WTC11 (cell line): ENCODE data around the gene SLC13A3. TPM values are rescaled to one million over a fixed set of nuclear protein-coding genes. Genes with fewer than 3 reads are reported as not detected.

Source experiments
- ATAC-seq: fragments of 200-7000 bp; cut with Tn5 transposase; 2 replicates; pipeline ENCODE4 v1.10.0; 2021; ENCODE audit warnings: mild to moderate bottlenecking, moderate library complexity
- CTCF ChIA-PET: fragments of 300-600 bp; sonication (Branson Sonifier 250); formaldehyde crosslinking; loops from one replicate; lab custom pipeline; 2021; ENCODE audit warnings: antibody characterized with exemption; lab: Charles Lee
- POLR2A ChIA-PET: fragments of 350-600 bp; sonication (Branson Sonifier 250); formaldehyde crosslinking; loops from one replicate; lab custom pipeline; 2021; ENCODE audit warnings: antibody characterized with exemption; lab: Charles Lee
- DNase-seq: peaks from one replicate; pipeline ENCODE4 v3.0.0; 2021; ENCODE audit warnings: low spot score
- H3K27ac Mint-ChIP-seq: 2 replicates; pipeline ENCODE4 v1.8.0; 2021; ENCODE audit warnings: mixed read lengths
- H3K27me3 Mint-ChIP-seq: 2 replicates; pipeline ENCODE4 v1.8.0; 2021; ENCODE audit warnings: low read depth, mild to moderate bottlenecking, moderate library complexity, mixed read lengths
- H3K36me3 Mint-ChIP-seq: 2 replicates; pipeline ENCODE4 v1.8.0; 2021; ENCODE audit warnings: mixed read lengths
- H3K4me1 Mint-ChIP-seq: 2 replicates; pipeline ENCODE4 v1.8.0; 2022; ENCODE audit warnings: mixed read lengths
- H3K4me3 Mint-ChIP-seq: 2 replicates; pipeline ENCODE4 v1.8.0; 2021; ENCODE audit warnings: mild to moderate bottlenecking, moderate library complexity, mixed read lengths
- H3K9me3 Mint-ChIP-seq: 2 replicates; pipeline ENCODE4 v1.8.0; 2021; ENCODE audit warnings: mixed read lengths
- ATF1 ChIP-seq: sonication (generic); formaldehyde crosslinking; IDR thresholded peaks from 2 replicates; pipeline ENCODE4 v1.8.1; 2023; ENCODE audit warnings: mild to moderate bottlenecking, moderate library complexity, missing genetic modification reagents
- HMGA2 ChIP-seq: fragments of 250-450 bp; sonication (Bioruptor Pico); IDR thresholded peaks from 2 replicates; pipeline ENCODE4 v1.4.0; 2021; ENCODE audit warnings: mild to moderate bottlenecking, moderate library complexity
- IRF2 ChIP-seq: sonication (generic); formaldehyde crosslinking; IDR thresholded peaks from 2 replicates; pipeline ENCODE4 v1.8.0; 2022; ENCODE audit warnings: low read depth, missing genetic modification reagents, borderline replicate concordance
- JAZF1 ChIP-seq: fragments of 250-450 bp; sonication (Bioruptor Pico); IDR thresholded peaks from 2 replicates; pipeline ENCODE4 v1.9.0; 2021; ENCODE audit warnings: moderate library complexity, mild to moderate bottlenecking, inconsistent platforms
- NFATC4 ChIP-seq: fragments of 250-450 bp; sonication (Bioruptor Pico); IDR thresholded peaks from 2 replicates; pipeline ENCODE4 v1.9.0; 2021; ENCODE audit warnings: mild to moderate bottlenecking
- OVOL2 ChIP-seq: fragments of 250-450 bp; sonication (Bioruptor Pico); IDR thresholded peaks from 2 replicates; pipeline ENCODE4 v1.9.0; 2021; ENCODE audit warnings: mild to moderate bottlenecking, borderline replicate concordance
- RELA ChIP-seq: sonication (generic); formaldehyde crosslinking; IDR thresholded peaks from 2 replicates; pipeline ENCODE4 v1.8.1; 2022; ENCODE audit warnings: missing genetic modification reagents, mild to moderate bottlenecking, borderline replicate concordance
- SMAD3 ChIP-seq: sonication (generic); formaldehyde crosslinking; IDR thresholded peaks from 2 replicates; pipeline ENCODE4 v1.8.0; 2022; ENCODE audit warnings: missing genetic modification reagents, mild to moderate bottlenecking, borderline replicate concordance
- TEAD1 ChIP-seq: sonication (generic); formaldehyde crosslinking; IDR thresholded peaks from 2 replicates; pipeline ENCODE4 v1.8.0; 2022; ENCODE audit warnings: mild to moderate bottlenecking, missing genetic modification reagents
- TP53 ChIP-seq: sonication (generic); formaldehyde crosslinking; IDR thresholded peaks from 2 replicates; pipeline ENCODE4 v1.8.1; 2023; ENCODE audit warnings: mild to moderate bottlenecking, missing genetic modification reagents
- ZNF396 ChIP-seq: fragments of 250-450 bp; sonication (Bioruptor Pico); IDR thresholded peaks from 2 replicates; pipeline ENCODE4 v1.8.0; 2021; ENCODE audit warnings: mild to moderate bottlenecking, moderate library complexity, borderline replicate concordance
- total RNA-seq: library from RNA; stranded (reverse); gene quantifications from 3 replicates; pipeline ENCODE4 v1.2.3, GENCODE V29; 2021
- TF ChIP-seq, protein P1 (sequence below): sonication (generic); formaldehyde crosslinking; IDR thresholded peaks from 2 replicates; pipeline ENCODE4 v1.8.1; 2023; ENCODE audit warnings: mild to moderate bottlenecking, moderate library complexity, missing genetic modification reagents
- TF ChIP-seq, protein P2 (sequence below): sonication (generic); formaldehyde crosslinking; IDR thresholded peaks from 2 replicates; pipeline ENCODE4 v1.8.1; 2023; ENCODE audit warnings: mild to moderate bottlenecking, missing genetic modification reagents
- TF ChIP-seq, protein P3 (sequence below): fragments of 250-450 bp; sonication (Bioruptor Pico); IDR thresholded peaks from 2 replicates; pipeline ENCODE4 v1.9.0; 2021; ENCODE audit warnings: mild to moderate bottlenecking
- TF ChIP-seq, protein P4 (sequence below): fragments of 250-450 bp; sonication (Bioruptor Pico); IDR thresholded peaks from 2 replicates; pipeline ENCODE4 v1.9.0; 2021; ENCODE audit warnings: mild to moderate bottlenecking, borderline replicate concordance
- TF ChIP-seq, protein P5 (sequence below): sonication (generic); formaldehyde crosslinking; IDR thresholded peaks from 2 replicates; pipeline ENCODE4 v1.8.0; 2022; ENCODE audit warnings: missing genetic modification reagents

Gene SLC13A3
- total RNA-seq, 1 experiment from 2014 or later, result 10.6 TPM

DNA sequence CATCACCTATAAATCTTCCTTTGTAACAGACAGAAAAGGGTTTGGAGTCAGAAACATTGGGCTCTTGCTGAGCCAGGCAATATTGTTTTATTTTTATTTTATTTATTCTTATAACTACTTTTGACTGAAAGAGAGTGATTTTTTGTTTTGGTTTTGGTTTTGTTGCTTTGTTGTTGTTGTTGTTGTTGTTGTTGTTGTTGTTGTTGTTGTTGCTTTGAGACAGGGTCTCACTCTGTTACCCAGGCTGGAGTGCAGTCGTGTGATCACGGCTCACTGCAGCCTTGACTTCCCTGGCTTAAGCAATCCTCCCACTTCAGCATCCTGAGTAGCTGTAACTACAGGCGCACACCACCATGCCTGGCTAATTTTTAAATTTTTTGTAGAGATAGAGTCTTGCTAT is 15.0 kb upstream of the SLC13A3 start (continued):
- TF ChIP-seq, protein P1, sequence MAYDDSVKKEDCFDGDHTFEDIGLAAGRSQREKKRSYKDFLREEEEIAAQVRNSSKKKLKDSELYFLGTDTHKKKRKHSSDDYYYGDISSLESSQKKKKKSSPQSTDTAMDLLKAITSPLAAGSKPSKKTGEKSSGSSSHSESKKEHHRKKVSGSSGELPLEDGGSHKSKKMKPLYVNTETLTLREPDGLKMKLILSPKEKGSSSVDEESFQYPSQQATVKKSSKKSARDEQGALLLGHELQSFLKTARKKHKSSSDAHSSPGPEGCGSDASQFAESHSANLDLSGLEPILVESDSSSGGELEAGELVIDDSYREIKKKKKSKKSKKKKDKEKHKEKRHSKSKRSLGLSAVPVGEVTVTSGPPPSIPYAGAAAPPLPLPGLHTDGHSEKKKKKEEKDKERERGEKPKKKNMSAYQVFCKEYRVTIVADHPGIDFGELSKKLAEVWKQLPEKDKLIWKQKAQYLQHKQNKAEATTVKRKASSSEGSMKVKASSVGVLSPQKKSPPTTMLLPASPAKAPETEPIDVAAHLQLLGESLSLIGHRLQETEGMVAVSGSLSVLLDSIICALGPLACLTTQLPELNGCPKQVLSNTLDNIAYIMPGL (CRISPR knock-in tag), result no peak
- TF ChIP-seq JAZF1 (no peak), IRF2 (no peak), NFATC4 (CRISPR knock-in tag) (no peak), ZNF396 (CRISPR knock-in tag) (no peak), SMAD3 (no peak), TP53 (no peak), ATF1 (CRISPR knock-in tag) (no peak), RELA (no peak)
- TF ChIP-seq, protein P2, sequence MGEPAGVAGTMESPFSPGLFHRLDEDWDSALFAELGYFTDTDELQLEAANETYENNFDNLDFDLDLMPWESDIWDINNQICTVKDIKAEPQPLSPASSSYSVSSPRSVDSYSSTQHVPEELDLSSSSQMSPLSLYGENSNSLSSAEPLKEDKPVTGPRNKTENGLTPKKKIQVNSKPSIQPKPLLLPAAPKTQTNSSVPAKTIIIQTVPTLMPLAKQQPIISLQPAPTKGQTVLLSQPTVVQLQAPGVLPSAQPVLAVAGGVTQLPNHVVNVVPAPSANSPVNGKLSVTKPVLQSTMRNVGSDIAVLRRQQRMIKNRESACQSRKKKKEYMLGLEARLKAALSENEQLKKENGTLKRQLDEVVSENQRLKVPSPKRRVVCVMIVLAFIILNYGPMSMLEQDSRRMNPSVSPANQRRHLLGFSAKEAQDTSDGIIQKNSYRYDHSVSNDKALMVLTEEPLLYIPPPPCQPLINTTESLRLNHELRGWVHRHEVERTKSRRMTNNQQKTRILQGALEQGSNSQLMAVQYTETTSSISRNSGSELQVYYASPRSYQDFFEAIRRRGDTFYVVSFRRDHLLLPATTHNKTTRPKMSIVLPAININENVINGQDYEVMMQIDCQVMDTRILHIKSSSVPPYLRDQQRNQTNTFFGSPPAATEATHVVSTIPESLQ, result no peak
- TF ChIP-seq, protein P3, sequence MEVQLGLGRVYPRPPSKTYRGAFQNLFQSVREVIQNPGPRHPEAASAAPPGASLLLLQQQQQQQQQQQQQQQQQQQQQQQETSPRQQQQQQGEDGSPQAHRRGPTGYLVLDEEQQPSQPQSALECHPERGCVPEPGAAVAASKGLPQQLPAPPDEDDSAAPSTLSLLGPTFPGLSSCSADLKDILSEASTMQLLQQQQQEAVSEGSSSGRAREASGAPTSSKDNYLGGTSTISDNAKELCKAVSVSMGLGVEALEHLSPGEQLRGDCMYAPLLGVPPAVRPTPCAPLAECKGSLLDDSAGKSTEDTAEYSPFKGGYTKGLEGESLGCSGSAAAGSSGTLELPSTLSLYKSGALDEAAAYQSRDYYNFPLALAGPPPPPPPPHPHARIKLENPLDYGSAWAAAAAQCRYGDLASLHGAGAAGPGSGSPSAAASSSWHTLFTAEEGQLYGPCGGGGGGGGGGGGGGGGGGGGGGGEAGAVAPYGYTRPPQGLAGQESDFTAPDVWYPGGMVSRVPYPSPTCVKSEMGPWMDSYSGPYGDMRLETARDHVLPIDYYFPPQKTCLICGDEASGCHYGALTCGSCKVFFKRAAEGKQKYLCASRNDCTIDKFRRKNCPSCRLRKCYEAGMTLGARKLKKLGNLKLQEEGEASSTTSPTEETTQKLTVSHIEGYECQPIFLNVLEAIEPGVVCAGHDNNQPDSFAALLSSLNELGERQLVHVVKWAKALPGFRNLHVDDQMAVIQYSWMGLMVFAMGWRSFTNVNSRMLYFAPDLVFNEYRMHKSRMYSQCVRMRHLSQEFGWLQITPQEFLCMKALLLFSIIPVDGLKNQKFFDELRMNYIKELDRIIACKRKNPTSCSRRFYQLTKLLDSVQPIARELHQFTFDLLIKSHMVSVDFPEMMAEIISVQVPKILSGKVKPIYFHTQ (CRISPR knock-in tag), result no peak
- TF ChIP-seq, all 79 proteins: peak for 0

DNA sequence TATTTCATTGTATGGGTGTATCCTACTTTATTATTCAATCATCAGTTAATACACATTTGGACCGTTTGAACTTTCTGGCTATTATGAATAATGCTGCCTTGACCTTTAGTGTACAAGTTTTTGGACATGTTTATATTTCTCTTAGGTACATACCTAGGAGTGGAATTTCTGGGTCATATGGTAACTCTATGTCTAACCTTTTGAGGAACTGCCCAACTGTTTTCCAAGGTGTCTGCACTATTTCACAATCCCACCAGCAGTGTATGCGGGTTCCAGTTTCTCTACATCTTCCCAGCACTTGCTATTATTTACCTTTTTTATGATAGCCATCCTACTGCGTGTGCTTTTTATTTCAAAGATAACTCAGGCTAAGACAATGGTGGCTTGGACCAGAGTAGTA is 14.3 kb upstream of the SLC13A3 start:
- H3K27ac Mint-ChIP-seq, result no peak overlapping the region
- ChIA-PET CTCF (no interaction called here), POLR2A (no interaction called here)
- no peak for ATAC-seq
- H3K36me3 Mint-ChIP-seq, result peaks cover 34% of the 10 kb centered on the region
- no peaks in the 10 kb centered on the region for H3K27me3 Mint-ChIP-seq
- TF ChIP-seq, protein P4, sequence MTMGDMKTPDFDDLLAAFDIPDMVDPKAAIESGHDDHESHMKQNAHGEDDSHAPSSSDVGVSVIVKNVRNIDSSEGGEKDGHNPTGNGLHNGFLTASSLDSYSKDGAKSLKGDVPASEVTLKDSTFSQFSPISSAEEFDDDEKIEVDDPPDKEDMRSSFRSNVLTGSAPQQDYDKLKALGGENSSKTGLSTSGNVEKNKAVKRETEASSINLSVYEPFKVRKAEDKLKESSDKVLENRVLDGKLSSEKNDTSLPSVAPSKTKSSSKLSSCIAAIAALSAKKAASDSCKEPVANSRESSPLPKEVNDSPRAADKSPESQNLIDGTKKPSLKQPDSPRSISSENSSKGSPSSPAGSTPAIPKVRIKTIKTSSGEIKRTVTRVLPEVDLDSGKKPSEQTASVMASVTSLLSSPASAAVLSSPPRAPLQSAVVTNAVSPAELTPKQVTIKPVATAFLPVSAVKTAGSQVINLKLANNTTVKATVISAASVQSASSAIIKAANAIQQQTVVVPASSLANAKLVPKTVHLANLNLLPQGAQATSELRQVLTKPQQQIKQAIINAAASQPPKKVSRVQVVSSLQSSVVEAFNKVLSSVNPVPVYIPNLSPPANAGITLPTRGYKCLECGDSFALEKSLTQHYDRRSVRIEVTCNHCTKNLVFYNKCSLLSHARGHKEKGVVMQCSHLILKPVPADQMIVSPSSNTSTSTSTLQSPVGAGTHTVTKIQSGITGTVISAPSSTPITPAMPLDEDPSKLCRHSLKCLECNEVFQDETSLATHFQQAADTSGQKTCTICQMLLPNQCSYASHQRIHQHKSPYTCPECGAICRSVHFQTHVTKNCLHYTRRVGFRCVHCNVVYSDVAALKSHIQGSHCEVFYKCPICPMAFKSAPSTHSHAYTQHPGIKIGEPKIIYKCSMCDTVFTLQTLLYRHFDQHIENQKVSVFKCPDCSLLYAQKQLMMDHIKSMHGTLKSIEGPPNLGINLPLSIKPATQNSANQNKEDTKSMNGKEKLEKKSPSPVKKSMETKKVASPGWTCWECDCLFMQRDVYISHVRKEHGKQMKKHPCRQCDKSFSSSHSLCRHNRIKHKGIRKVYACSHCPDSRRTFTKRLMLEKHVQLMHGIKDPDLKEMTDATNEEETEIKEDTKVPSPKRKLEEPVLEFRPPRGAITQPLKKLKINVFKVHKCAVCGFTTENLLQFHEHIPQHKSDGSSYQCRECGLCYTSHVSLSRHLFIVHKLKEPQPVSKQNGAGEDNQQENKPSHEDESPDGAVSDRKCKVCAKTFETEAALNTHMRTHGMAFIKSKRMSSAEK (CRISPR knock-in tag), result no peak
- TF ChIP-seq TEAD1 (CRISPR knock-in tag) (no peak), OVOL2 (CRISPR knock-in tag) (no peak), HMGA2 (CRISPR knock-in tag) (no peak), TP53 (no peak)
- TF ChIP-seq, protein P5, sequence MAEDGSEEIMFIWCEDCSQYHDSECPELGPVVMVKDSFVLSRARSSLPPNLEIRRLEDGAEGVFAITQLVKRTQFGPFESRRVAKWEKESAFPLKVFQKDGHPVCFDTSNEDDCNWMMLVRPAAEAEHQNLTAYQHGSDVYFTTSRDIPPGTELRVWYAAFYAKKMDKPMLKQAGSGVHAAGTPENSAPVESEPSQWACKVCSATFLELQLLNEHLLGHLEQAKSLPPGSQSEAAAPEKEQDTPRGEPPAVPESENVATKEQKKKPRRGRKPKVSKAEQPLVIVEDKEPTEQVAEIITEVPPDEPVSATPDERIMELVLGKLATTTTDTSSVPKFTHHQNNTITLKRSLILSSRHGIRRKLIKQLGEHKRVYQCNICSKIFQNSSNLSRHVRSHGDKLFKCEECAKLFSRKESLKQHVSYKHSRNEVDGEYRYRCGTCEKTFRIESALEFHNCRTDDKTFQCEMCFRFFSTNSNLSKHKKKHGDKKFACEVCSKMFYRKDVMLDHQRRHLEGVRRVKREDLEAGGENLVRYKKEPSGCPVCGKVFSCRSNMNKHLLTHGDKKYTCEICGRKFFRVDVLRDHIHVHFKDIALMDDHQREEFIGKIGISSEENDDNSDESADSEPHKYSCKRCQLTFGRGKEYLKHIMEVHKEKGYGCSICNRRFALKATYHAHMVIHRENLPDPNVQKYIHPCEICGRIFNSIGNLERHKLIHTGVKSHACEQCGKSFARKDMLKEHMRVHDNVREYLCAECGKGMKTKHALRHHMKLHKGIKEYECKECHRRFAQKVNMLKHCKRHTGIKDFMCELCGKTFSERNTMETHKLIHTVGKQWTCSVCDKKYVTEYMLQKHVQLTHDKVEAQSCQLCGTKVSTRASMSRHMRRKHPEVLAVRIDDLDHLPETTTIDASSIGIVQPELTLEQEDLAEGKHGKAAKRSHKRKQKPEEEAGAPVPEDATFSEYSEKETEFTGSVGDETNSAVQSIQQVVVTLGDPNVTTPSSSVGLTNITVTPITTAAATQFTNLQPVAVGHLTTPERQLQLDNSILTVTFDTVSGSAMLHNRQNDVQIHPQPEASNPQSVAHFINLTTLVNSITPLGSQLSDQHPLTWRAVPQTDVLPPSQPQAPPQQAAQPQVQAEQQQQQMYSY (CRISPR knock-in tag), result no peak
- H3K9me3 Mint-ChIP-seq, result peaks cover 15% of the 10 kb centered on the region
- no peak for DNase-seq
- H3K4me3 Mint-ChIP-seq, result no peak overlapping the region
- no peaks in the 10 kb centered on the region for H3K4me1 Mint-ChIP-seq
